ENCODE measurements around the gene KIAA0825. TPM values are rescaled to one million over a fixed set of nuclear protein-coding genes. Genes with fewer than 3 reads are reported as not detected.

The KIAA0825 gene
- total RNA-seq, 1 donor from 2014 or later: 0.26 TPM

DNA sequence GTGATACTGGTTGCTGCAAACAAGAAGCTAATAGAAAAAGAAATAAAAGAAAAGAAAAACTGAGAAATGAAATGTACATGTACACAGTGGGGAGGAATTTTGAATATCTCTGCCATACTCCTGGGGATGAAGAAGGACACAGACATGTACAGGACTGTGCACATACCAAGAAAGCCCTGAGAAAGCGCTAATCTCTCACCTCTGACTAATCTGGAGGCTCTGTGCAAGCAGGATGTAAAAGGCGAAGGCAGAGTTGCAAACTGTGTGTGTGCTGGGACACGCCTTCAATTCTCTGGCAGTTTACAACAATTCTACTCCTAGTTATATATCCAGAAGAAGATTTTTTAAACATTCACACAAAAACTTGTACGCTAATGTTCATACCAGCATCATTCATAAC lies 211.4 kb downstream of the KIAA0825 start:
- FAIRE-seq (no peak), DNase-seq (ENCODE audit: low read depth) (peak; percentile 82)

GRCh38 chr5:94403483-94403882 lies 214.9 kb downstream of the KIAA0825 start:
- H3K27me3 ChIP-seq (ENCODE audit: control insufficient read depth, insufficient read depth, low read length): no peaks in the 10 kb centered on the region
- FAIRE-seq (no peak), DNase-seq (ENCODE audit: low read depth) (no peak)
- H3K36me3 ChIP-seq (ENCODE audit: control insufficient read depth, insufficient read depth, low read length): no peaks in the 10 kb centered on the region
- H3K4me3 ChIP-seq (ENCODE audit: low read depth, low read length): no peak overlapping the region
- TF ChIP-seq CTCF (IDR thresholded peaks at IDR 0.05; ENCODE audit: insufficient read depth, low read length, severe bottlenecking): no peak

More for the DNA sequence above, 211.4 kb downstream of the KIAA0825 start:
- no peak overlapping the region for H3K4me3 ChIP-seq (ENCODE audit: low read depth, low read length)
- no peak for TF ChIP-seq CTCF (IDR thresholded peaks at IDR 0.05; ENCODE audit: insufficient read depth, low read length, severe bottlenecking)
- H3K27me3 ChIP-seq (ENCODE audit: control insufficient read depth, insufficient read depth, low read length): no peaks in the 10 kb centered on the region
- H3K36me3 ChIP-seq (ENCODE audit: control insufficient read depth, insufficient read depth, low read length): no peaks in the 10 kb centered on the region

DNA sequence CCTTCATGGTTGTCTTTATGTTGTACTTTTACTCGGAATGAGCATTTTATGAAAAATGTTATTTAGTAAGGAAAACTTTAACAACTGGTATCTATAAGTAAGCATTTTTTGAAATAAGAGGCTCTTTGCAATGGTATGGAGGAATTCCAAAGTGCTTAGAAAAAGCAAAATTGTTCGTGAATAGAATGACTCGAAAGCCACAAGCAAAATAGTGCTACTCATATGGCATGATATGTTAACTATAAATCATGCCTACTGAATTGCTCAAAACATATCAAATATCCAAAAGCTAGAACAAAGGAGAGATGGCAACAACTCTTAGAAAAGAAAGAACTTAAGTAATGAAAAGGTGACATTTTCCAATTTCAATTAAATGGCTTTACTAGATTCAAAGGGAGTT lies 216.3 kb downstream of the KIAA0825 start:
- Histone ChIP-seq H3K27me3 (ENCODE audit: control insufficient read depth, insufficient read depth, low read length) (no peaks in the 10 kb centered on the region), H3K36me3 (ENCODE audit: control insufficient read depth, insufficient read depth, low read length) (no peaks in the 10 kb centered on the region), H3K4me3 (ENCODE audit: low read depth, low read length) (no peak overlapping the region)
- no peak for FAIRE-seq
- no peak for TF ChIP-seq CTCF (IDR thresholded peaks at IDR 0.05; ENCODE audit: insufficient read depth, low read length, severe bottlenecking)
- DNase-seq (ENCODE audit: low read depth): peak; percentile 15

DNA sequence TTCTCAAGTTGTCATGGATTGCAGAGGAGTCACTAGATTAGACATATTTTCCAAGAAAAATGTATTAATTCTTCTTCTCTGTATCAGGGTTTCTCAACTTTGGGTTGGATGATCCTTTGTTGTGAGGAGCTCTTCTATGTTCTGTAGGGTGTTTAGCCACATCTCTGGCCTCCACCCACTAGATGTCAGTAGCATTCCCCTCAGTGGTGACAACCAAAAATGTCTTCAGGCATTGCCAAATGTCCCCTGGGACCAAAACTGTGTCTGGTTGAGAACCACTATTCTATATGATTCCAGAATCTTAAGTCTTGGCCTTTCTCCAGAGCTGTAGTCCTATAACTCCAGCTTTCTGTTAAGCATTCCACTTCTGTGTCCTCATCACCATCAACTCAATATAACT lies 220.9 kb downstream of the KIAA0825 start:
- TF ChIP-seq CTCF (IDR thresholded peaks at IDR 0.05; ENCODE audit: insufficient read depth, low read length, severe bottlenecking): no peak
- Histone ChIP-seq H3K36me3 (ENCODE audit: control insufficient read depth, insufficient read depth, low read length) (no peaks in the 10 kb centered on the region), H3K4me3 (ENCODE audit: low read depth, low read length) (no peak overlapping the region), H3K27me3 (ENCODE audit: control insufficient read depth, insufficient read depth, low read length) (no peaks in the 10 kb centered on the region)
- DNase-seq (ENCODE audit: low read depth) (no peak), FAIRE-seq (no peak)

GRCh38 chr5:94396687-94397086 lies 221.7 kb downstream of the KIAA0825 start:
- TF ChIP-seq CTCF (IDR thresholded peaks at IDR 0.05; ENCODE audit: insufficient read depth, low read length, severe bottlenecking): no peak
- Histone ChIP-seq H3K4me3 (ENCODE audit: low read depth, low read length) (no peak overlapping the region), H3K27me3 (ENCODE audit: control insufficient read depth, insufficient read depth, low read length) (no peaks in the 10 kb centered on the region), H3K36me3 (ENCODE audit: control insufficient read depth, insufficient read depth, low read length) (no peaks in the 10 kb centered on the region)
- FAIRE-seq: no peak
- DNase-seq (ENCODE audit: low read depth): no peak

GRCh38 chr5:94395468-94395867 lies 222.9 kb downstream of the KIAA0825 start:
- FAIRE-seq (no peak), DNase-seq (ENCODE audit: low read depth) (no peak)
- no peak for TF ChIP-seq CTCF (IDR thresholded peaks at IDR 0.05; ENCODE audit: insufficient read depth, low read length, severe bottlenecking)
- no peaks in the 10 kb centered on the region for H3K27me3 ChIP-seq (ENCODE audit: control insufficient read depth, insufficient read depth, low read length)
- H3K4me3 ChIP-seq (ENCODE audit: low read depth, low read length): no peak overlapping the region
- no peaks in the 10 kb centered on the region for H3K36me3 ChIP-seq (ENCODE audit: control insufficient read depth, insufficient read depth, low read length)

All from bronchial epithelial cell (primary cell).